G401.6 (cell line): Measurements from ENCODE around the gene PLCL2.
"Not testable (repeated sequence)": the region's sequence is repeated elsewhere in the genome, so short reads cannot be mapped to it uniquely, and the experiment has no call there.

ENCODE experiments used
- FAIRE-seq: peaks from 2 replicates; lab custom pipeline; 2012; peaks lifted over from hg19 to GRCh38; lab: Jason Lieb, UNC

Gene PLCL2

DNA sequence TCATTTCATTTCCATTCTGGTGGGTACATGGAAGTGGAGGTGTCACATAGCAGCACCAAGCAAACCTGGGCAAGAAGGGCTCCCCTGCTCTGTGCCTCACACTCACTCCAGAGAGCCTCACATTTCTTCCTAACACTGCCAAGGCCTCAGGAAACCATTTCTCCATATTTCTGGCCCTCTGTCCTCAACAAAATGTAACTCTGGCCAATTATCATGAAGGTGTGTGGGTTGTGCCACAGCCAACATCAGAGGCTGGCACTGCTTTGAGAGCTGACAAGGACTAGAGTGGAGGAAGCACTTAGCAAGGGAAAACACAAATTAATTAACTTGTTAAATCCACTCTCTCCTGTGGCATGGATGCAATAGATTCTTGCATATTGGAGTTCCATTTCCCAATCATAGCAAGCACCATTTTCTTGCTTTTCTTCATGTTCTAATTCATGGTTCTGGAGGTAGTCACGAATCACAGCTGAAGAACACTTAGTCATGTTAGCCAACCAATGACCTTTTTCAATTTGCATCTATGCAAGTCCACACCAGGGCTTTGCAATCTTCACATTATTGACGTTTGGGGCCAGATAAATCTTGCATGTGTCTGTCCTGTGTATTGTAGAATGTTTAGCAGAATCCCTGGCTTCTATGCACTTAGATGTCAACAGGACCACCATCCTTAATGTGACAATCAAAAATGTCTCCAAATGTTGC is 241.1 kb downstream of the PLCL2 start:
- FAIRE-seq, result no peak

DNA sequence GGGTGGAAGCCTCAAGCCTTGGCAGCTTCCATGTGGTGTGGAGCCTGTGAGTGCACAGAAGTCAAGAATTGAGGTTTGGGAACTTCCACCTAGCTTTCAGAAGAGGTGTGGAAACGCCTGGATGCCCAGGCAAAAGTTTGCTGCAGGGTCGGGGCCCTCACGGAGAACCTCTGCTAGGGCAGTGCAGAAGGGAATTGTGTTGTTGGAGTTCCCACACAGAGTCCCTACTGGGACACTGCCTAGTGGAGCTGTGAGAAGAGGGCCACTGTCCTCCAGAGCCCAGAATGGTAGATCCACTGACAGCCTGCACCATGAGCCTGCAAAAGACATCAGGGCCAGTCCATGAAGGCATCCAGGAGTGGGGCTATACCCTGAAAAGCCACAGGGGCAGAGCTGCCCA is 243.9 kb downstream of the PLCL2 start:
- not testable (repeated sequence) for FAIRE-seq

DNA sequence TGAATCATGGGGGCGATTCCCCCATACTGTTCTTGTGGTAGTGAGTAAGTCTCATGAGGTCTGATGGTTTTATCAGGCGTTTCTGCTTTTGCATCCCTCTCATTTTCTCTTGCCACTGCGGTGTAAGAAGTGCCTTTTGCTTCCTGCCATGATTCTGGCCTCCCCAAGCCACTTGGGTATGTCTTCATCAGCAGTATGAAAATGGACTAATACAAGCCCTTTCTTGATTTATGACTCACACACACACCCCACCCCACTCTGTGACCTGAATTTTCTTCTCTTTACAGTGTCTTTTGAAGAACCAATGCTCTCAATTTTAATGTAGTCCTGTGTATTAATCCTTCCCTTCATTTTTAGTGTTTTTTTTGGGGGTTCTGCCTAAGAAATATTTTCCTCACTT is 244.8 kb downstream of the PLCL2 start:
- FAIRE-seq, result no peak

DNA sequence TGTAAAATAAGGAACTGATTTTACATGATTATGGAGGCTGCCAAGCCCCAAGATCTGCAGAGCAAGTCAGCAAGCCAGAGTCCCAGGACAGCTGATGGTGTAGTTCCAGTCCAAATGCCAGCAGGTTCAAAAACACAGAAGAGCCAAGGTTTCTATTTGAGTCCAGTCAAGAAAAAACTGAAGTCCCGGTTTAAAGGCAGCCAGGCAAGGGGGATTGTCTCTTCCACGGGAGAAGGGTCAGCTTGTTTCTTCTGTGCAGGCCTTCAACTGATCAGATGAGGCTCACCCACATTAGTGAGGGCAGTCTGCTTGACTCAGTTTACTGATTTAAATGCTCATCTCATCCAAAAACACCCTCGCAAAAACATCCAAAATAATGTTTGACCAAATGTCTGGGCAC is 246.2 kb downstream of the PLCL2 start:
- no peak for FAIRE-seq

DNA sequence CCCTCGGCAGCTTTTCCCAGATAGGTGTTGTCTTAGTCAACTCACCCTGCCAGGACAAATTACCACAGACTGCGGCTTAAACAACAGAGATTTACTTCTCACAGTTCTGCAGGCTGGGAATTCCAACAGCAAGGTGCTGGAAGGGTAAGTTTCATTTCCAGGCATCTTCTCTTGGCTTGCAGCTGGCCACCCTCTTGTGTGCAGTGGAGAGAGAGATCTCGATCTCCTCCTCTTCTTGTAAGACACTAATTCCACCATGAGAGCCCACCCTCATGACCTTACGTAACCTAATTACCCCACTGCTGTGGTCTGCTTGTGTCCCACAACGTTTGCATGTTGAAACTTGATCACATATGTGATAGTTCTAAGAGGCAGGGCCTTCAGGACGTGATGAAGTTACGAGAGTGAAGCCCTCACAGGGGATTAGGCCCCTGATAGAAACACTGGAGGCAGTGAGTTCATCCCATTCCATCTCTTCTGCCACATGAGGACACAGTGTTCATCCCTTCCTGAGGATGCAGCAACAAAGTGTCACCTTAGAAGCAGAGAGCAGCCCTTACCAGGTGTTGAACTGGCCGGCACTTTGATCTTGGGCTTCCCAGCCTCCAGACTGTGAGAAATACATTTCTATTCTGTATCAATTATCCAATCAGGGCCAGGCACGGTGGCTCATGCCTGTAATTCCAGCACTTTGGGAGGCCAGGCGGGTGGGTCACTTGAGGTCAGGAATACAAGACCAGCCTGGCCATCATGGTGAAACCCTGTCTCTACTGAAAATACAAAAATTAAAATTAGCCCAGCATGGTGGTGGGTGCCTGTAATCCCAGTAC is 247.7 kb downstream of the PLCL2 start:
- no peak for FAIRE-seq

DNA sequence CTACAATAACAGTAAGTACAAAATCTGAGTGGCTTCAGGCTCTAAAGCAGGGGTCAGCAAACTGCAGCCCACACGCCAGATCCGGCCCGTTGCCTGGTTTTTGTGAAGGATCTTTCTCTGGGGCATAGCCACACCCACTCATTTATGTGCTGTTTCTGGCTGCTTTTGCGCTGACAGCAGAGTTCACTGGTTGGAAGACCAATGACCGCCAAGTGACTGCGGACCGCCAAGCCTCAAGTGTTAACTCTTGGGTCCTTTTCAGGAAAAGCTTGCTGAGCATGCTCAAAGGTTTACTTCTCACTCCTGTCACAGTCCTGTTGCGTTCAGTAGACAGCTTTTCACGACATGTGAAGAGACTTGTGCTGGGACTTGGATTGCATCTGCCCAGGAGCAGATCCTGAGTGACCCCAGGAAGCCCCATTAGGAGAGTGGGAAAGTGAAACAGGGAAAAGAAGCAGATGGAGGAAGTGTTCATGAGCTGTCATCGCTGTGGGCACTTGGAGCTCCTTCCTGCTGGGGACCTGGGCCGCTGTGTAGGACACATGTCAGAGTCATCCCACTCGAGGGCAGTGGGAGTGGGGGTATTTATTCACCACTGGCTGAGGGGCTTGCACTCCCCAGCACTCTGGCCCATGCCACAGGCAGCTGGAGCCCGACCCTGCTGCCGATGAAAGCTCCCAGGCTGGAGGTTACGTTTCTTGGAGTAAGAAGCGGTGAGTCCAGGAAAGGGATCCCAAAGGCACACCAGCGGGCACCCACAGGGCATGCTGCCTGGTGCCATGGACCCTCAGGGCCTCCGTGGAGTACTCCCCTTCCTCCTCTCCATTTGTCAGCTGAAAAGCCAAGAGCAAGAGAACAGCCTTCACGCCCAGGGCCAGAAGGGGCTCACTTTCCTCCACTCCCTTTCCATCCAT is 249.1 kb downstream of the PLCL2 start:
- no peak for FAIRE-seq

DNA sequence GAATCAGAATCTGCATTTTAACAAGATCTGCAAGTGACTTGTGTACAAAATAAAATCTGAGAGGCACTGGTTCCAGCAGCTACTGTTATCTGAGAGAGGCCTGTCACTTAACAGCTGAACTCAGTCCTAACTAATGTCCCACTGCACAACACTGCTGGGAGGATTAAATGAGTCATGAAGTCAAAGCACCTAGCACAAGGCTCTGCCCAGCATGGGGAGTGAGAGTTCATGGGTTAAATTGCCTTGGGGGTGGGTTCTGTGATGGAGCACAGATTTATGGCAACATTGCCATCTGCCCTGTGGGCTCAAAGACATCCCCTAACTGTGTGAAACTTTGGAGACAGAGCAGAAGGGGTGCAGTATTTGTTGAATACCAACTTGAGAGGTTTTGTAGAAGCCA is 250.9 kb downstream of the PLCL2 start:
- FAIRE-seq, result no peak

DNA sequence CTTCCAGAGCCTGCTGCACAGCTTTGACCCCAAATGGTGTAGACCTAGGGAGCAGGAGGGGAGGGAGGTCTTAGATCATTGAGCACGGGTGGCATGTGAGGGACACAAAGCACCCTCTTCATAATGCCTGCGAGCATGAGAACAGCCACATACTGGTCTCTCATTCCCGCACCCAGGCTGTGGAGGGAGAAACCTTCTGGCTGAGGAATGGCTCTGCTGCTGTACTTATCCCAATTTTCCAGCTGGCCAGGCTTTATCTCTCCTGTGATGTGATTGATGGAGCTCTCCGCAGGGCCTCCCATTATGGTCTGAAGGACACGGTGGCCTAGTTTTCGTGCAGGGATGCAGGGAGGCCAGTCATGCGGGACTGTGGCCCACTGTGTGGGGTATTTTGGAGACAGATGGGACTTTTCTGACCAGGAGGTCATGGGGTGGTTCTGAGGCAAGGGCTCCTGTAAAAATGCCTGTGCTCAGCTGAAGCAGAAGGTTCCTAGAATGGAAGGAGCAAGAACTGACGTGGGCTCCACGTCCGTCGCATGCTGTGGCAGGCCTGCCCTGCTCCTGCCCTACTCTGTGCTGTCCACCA is 251.5 kb downstream of the PLCL2 start:
- FAIRE-seq, result no peak

DNA sequence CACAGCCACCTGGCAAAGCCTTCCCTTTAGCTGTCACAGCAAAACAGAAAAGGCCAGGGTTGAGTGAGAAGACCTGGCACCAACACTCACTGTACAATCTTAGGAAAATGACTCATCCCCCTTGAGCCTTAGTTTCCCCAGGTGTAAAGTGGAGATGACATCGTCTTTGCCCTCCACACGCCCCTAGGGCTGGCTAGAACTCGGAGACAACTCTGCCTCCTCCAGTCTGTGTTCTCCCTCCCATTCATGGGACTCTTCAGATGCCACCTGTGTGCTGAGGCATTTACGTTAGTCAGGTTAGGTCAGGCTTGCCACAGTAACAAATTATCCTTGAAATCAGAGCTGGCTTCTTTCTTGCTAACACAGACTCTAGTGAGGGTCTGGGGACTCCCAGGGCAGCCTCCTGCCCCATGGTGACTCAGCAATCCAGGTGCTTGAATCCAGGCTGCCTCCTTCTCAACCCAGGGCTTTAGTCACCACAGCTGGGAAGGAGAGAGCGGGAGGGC is 252.6 kb downstream of the PLCL2 start:
- FAIRE-seq, result no peak

DNA sequence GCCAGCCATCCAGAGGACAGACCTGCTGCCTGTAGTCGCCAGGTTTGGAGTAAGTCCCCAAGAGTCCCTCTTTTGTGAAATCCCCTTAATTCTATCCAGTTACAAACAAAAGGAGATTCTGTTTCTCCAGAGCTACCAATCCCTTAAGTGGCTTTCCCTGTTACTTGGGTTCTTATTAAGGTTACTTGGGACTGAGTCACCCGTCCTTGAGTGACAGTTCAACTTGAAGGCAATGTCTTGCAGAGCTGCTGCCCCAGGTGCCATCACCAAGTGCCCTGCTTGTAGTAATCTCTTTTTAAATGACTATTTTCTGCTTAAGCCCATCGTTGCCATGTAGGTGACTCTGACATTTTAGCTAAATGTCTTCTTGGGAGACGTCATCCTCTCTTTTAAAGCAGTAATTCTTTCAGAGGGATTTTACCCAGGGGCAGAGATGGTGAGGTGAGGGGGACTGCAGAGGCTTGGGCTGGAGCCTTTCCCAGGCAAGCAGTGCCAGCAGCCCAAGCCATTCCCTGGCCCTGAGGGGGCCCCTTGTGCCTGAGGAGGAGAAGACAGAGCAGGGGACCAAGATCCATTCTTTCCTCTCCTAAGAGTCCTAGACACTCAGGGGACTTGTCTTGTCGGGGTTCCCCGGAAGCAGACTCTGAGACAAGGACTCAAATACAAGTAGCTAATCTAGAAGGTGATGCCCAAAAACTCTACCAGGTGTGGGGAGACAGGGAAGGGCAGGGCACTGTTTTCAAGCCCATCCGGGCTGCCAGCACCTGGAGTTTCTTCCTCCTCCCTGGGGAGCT is 253.7 kb downstream of the PLCL2 start:
- no peak for FAIRE-seq
